Loucy (cell line): Measurements from ENCODE around the gene TAP2.
"Not testable (repeated sequence)": the region's sequence is repeated elsewhere in the genome, so short reads cannot be mapped to it uniquely, and the experiment has no call there.

Experiments
- H2AFZ ChIP-seq: fragments of 200-600 bp; sonication (generic); 2 replicates; pipeline ENCODE4 v1.6.0; 2016; ENCODE audit warnings: antibody characterized with exemption, mild to moderate bottlenecking, low read length, moderate library complexity
- H3F3A ChIP-seq: fragments of 200-600 bp; 2 replicates; pipeline ENCODE4 v1.6.0; 2016; ENCODE audit warnings: antibody characterized with exemption, low read depth, mild to moderate bottlenecking
- H3K27me3 ChIP-seq: fragments of 200-600 bp; sonication (generic); 2 replicates; pipeline ENCODE4 v1.6.1; 2014; ENCODE audit warnings: low read length, mild to moderate bottlenecking; ENCODE audit not compliant: insufficient read depth, poor library complexity, severe bottlenecking
- H3K36me3 ChIP-seq: fragments of 200-600 bp; sonication (generic); 2 replicates; pipeline ENCODE4 v1.6.1; 2016; ENCODE audit warnings: low read length; ENCODE audit not compliant: insufficient read depth
- H3K4me1 ChIP-seq: fragments of 200-600 bp; sonication (generic); 2 replicates; pipeline ENCODE4 v1.5.1; 2014; ENCODE audit warnings: low read length, mild to moderate bottlenecking; ENCODE audit not compliant: insufficient read depth, poor library complexity, severe bottlenecking
- H3K4me2 ChIP-seq: fragments of 200-600 bp; sonication (generic); 2 replicates; pipeline ENCODE4 v1.6.0; 2014; ENCODE audit warnings: antibody characterized with exemption, low read length, low read depth, mild to moderate bottlenecking; ENCODE audit not compliant: poor library complexity, severe bottlenecking
- H3K4me3 ChIP-seq: fragments of 200-600 bp; sonication (generic); 2 replicates; pipeline ENCODE4 v1.5.1; 2014; ENCODE audit warnings: low read length, mild to moderate bottlenecking, mixed read lengths; ENCODE audit not compliant: poor library complexity, severe bottlenecking
- H3K79me2 ChIP-seq: fragments of 200-600 bp; sonication (generic); 2 replicates; pipeline ENCODE4 v1.6.1; 2014; ENCODE audit warnings: low read length; ENCODE audit not compliant: insufficient read depth
- H3K9ac ChIP-seq: fragments of 200-600 bp; sonication (generic); 2 replicates; pipeline ENCODE4 v1.6.0; 2014; ENCODE audit warnings: mild to moderate bottlenecking, low read depth, low read length, moderate library complexity; ENCODE audit not compliant: poor library complexity, severe bottlenecking
- H3K9me2 ChIP-seq: fragments of 200-600 bp; sonication (generic); replicated peaks from 2 replicates; pipeline ENCODE4 v1.6.1; 2016; ENCODE audit warnings: low read depth, low read length, mixed read lengths
- H3K9me3 ChIP-seq: fragments of 200-600 bp; sonication (generic); 2 replicates; pipeline ENCODE4 v1.6.1; 2014; ENCODE audit warnings: mild to moderate bottlenecking, antibody characterized with exemption, low read length, low read depth; ENCODE audit not compliant: insufficient read depth
- H4K20me1 ChIP-seq: fragments of 200-600 bp; sonication (generic); 2 replicates; pipeline ENCODE4 v1.6.0; 2014; ENCODE audit warnings: antibody characterized with exemption, low read length, mild to moderate bottlenecking; ENCODE audit not compliant: insufficient read depth, poor library complexity, severe bottlenecking
- CTCF ChIP-seq: fragments of 200-600 bp; sonication (generic); conservative IDR thresholded peaks from 2 replicates; pipeline ENCODE4 v1.5.1; 2014; ENCODE audit warnings: mild to moderate bottlenecking, antibody characterized with exemption, low read length
- EZH2phosphoT487 ChIP-seq: fragments of 200-600 bp; IDR thresholded peaks from 2 replicates; pipeline ENCODE4 v1.6.1; 2018; ENCODE audit warnings: antibody characterized with exemption, mild to moderate bottlenecking, moderate library complexity, borderline replicate concordance

TAP2 gene

GRCh38 chr6:32807020-32807580, 31.4 kb downstream of the TAP2 start:
- no peaks in the 10 kb centered on the region for H3K36me3 ChIP-seq
- peak overlapping the region; percentile 17 for H3K4me2 ChIP-seq
- no peaks in the 10 kb centered on the region for H4K20me1 ChIP-seq
- peaks cover 20% of the 10 kb centered on the region for H3K27me3 ChIP-seq
- H3K79me2 ChIP-seq: no peaks in the 10 kb centered on the region
- no peak overlapping the region for H2AFZ ChIP-seq
- no peak overlapping the region for H3K4me3 ChIP-seq
- H3F3A ChIP-seq: no peaks in the 10 kb centered on the region
- H3K9me2 ChIP-seq: no peaks in the 10 kb centered on the region
- H3K4me1 ChIP-seq: peaks cover 9% of the 10 kb centered on the region
- H3K9ac ChIP-seq: no peak overlapping the region
- H3K9me3 ChIP-seq: no peaks in the 10 kb centered on the region
- TF ChIP-seq CTCF: peak; percentile 54
- no peak for TF ChIP-seq EZH2phosphoT487

GRCh38 chr6:32805404-32805803, 33.1 kb downstream of the TAP2 start:
- not testable (repeated sequence) for H3K9me2 ChIP-seq, H3K79me2 ChIP-seq, H3K9ac ChIP-seq, H3K36me3 ChIP-seq, H3K4me2 ChIP-seq, H4K20me1 ChIP-seq, H2AFZ ChIP-seq, H3K9me3 ChIP-seq, H3K4me3 ChIP-seq, H3F3A ChIP-seq, H3K4me1 ChIP-seq
- H3K27me3 ChIP-seq: peaks cover 30% of the 10 kb centered on the region

GRCh38 chr6:32803416-32803815, 35.1 kb downstream of the TAP2 start:
- Histone ChIP-seq H2AFZ (no peak overlapping the region), H3K4me2 (no peak overlapping the region), H3K9me2 (no peaks in the 10 kb centered on the region), H3K79me2 (no peaks in the 10 kb centered on the region), H3K27me3 (peaks cover 30% of the 10 kb centered on the region), H3F3A (no peaks in the 10 kb centered on the region), H3K9me3 (no peaks in the 10 kb centered on the region), H3K4me3 (no peak overlapping the region), H3K36me3 (no peaks in the 10 kb centered on the region), H3K9ac (no peak overlapping the region), H3K4me1 (peaks cover 9% of the 10 kb centered on the region), H4K20me1 (no peaks in the 10 kb centered on the region)
- TF ChIP-seq CTCF (no peak), EZH2phosphoT487 (no peak)

GRCh38 chr6:32799740-32800139, 38.8 kb downstream of the TAP2 start:
- H3K4me3 ChIP-seq: no peak overlapping the region

More at GRCh38 chr6:32799740-32800139, 38.8 kb downstream of the TAP2 start:
- Histone ChIP-seq H3K79me2 (no peaks in the 10 kb centered on the region), H2AFZ (no peak overlapping the region), H3K4me2 (no peak overlapping the region), H3K36me3 (no peaks in the 10 kb centered on the region), H3K27me3 (peaks cover 28% of the 10 kb centered on the region), H3F3A (no peaks in the 10 kb centered on the region), H3K9me3 (no peaks in the 10 kb centered on the region), H3K4me1 (no peaks in the 10 kb centered on the region), H3K9ac (no peak overlapping the region), H4K20me1 (no peaks in the 10 kb centered on the region), H3K9me2 (no peaks in the 10 kb centered on the region)
- TF ChIP-seq CTCF (no peak), EZH2phosphoT487 (no peak)
